Testis (tissue), 2 donors: ENCODE results near the gene NXNL1.

ENCODE experiments used
- CTCF ChIP-seq, 3 experiments: fragments of 450-650 bp in 2 of 3; fragments of 200-600 bp in 1 of 3; sonication (generic) in 1 of 3; IDR thresholded peaks; one replicate each; pipeline ENCODE4 v1.5.1; 2016 to 2019; ENCODE audit warnings: antibody characterized with exemption in 3 of 3, mild to moderate bottlenecking in 2 of 3, moderate library complexity in 1 of 3
- POLR2A ChIP-seq: fragments of 450-650 bp; IDR thresholded peaks from one replicate; pipeline ENCODE4 v1.6.1; 2017; ENCODE audit warnings: antibody characterized with exemption, mild to moderate bottlenecking, moderate library complexity

- no peak for TF ChIP-seq POLR2A
- no peak for TF ChIP-seq CTCF (IDR thresholded peaks at IDR 0.05)
Observed at GRCh38 chr19:17469481-17470067, 8.8 kb upstream of the NXNL1 start.
